Activated CD4-positive, alpha-beta memory T cell treated with anti-CD3 and anti-CD28 coated beads for 36 hours (primary cell): Measurements from ENCODE around the gene PGAP3. TPM values are rescaled to one million over a fixed set of nuclear protein-coding genes. Genes with fewer than 3 reads are reported as not detected.

Experiments
- CTCF ChIA-PET: fragments of 350-600 bp; sonication (Branson Sonifier 250); formaldehyde crosslinking; loops from one replicate; lab custom pipeline; 2021; ENCODE audit warnings: antibody characterized with exemption, inconsistent platforms; lab: Charles Lee
- POLR2A ChIA-PET: fragments of 350-600 bp; sonication (Branson Sonifier 250); formaldehyde crosslinking; loops from one replicate; lab custom pipeline; 2021; ENCODE audit warnings: antibody characterized with exemption; lab: Charles Lee
- DNase-seq: peaks from one replicate; pipeline ENCODE4 v3.0.0-alpha.2; 2020
- H3K27ac Mint-ChIP-seq: one replicate; pipeline ENCODE4 v1.8.0; 2021; ENCODE audit warnings: mixed read lengths
- H3K27me3 Mint-ChIP-seq: one replicate; pipeline ENCODE4 v1.8.0; 2021; ENCODE audit warnings: mixed read lengths
- H3K36me3 Mint-ChIP-seq: one replicate; pipeline ENCODE4 v1.8.0; 2021; ENCODE audit warnings: mixed read lengths
- H3K4me1 Mint-ChIP-seq: one replicate; pipeline ENCODE4 v1.8.0; 2021; ENCODE audit warnings: low read depth, mixed read lengths
- H3K4me3 Mint-ChIP-seq: one replicate; pipeline ENCODE4 v1.8.0; 2021; ENCODE audit warnings: mild to moderate bottlenecking, mixed read lengths
- H3K9me3 Mint-ChIP-seq: one replicate; pipeline ENCODE4 v1.8.0; 2021; ENCODE audit warnings: mixed read lengths
- intact Hi-C: fragments of 100-400 bp; cut with micrococcal nuclease; formaldehyde crosslinking; loops from one replicate; pipeline ENCODE4 v1.15.1; 2023
- total RNA-seq, 2 experiments: library from RNA; stranded (reverse); gene quantifications; one replicate each; pipeline ENCODE4 v1.2.3, GENCODE V29; 2021

The PGAP3 gene
- total RNA-seq, 2 experiments from 2014 or later: 8.3 to 8.6 TPM

- ChIA-PET CTCF (interaction anchor here (1.9 to 4.3 kb wide), 2 partner anchors 9 to 21 kb away, joined by 5 to 19 read pairs; partner anchors contain the start of gene TCAP), POLR2A (interaction anchor here (0.7 kb wide), 1 partner anchor 13 kb away, joined by 4 read pairs; the partner anchor contains the start of gene PGAP3)
- DNase-seq: no peak
Observed at GRCh38 chr17:39674702-39675389, 13.0 kb downstream of the PGAP3 start.

GRCh38 chr17:39674179-39674578 lies 13.7 kb downstream of the PGAP3 start:
- intact Hi-C loops: no loop called here
- H3K9me3 Mint-ChIP-seq: no peaks in the 10 kb centered on the region

More at GRCh38 chr17:39674702-39675389, 13.0 kb downstream of the PGAP3 start:
- Mint-ChIP-seq H3K27ac (no peak overlapping the region), H3K9me3 (no peaks in the 10 kb centered on the region), H3K4me1 (peaks cover 47% of the 10 kb centered on the region), H3K4me3 (no peak overlapping the region), H3K36me3 (no peaks in the 10 kb centered on the region), H3K27me3 (peaks cover 2% of the 10 kb centered on the region)
- intact Hi-C loops: no loop called here

GRCh38 chr17:39673335-39674081 lies 14.3 kb downstream of the PGAP3 start:
- ChIA-PET POLR2A (no interaction called here), CTCF (interaction anchor here (1.3 to 6.5 kb wide), 3 partner anchors 14 to 52 kb away, joined by 3 to 57 read pairs (median 3); partner anchors contain the start of gene PGAP3)
- DNase-seq: no peak
- H3K36me3 Mint-ChIP-seq: no peaks in the 10 kb centered on the region
- intact Hi-C loops: no loop called here
- no peak overlapping the region for H3K27ac Mint-ChIP-seq
- peaks cover 10% of the 10 kb centered on the region for H3K27me3 Mint-ChIP-seq
- no peak overlapping the region for H3K4me3 Mint-ChIP-seq
- H3K4me1 Mint-ChIP-seq: peaks cover 37% of the 10 kb centered on the region
- H3K9me3 Mint-ChIP-seq: no peaks in the 10 kb centered on the region

More at GRCh38 chr17:39674179-39674578, 13.7 kb downstream of the PGAP3 start:
- H3K4me1 Mint-ChIP-seq: peaks cover 41% of the 10 kb centered on the region
- H3K27me3 Mint-ChIP-seq: peaks cover 7% of the 10 kb centered on the region
- CTCF ChIA-PET: interaction anchor here (1.4 to 6.5 kb wide), 3 partner anchors 14 to 52 kb away, joined by 3 to 57 read pairs (median 19); partner anchors contain the start of gene PGAP3
- no peak overlapping the region for H3K4me3 Mint-ChIP-seq
- POLR2A ChIA-PET: no interaction called here
- H3K36me3 Mint-ChIP-seq: no peaks in the 10 kb centered on the region
- no peak overlapping the region for H3K27ac Mint-ChIP-seq
- no peak for DNase-seq

GRCh38 chr17:39672522-39673334 lies 15.1 kb downstream of the PGAP3 start:
- H3K27me3 Mint-ChIP-seq: peaks cover 11% of the 10 kb centered on the region
- intact Hi-C loops: no loop called here
- H3K4me3 Mint-ChIP-seq: no peak overlapping the region
- H3K36me3 Mint-ChIP-seq: no peaks in the 10 kb centered on the region
- DNase-seq: no peak
- H3K9me3 Mint-ChIP-seq: no peaks in the 10 kb centered on the region
- peaks cover 34% of the 10 kb centered on the region for H3K4me1 Mint-ChIP-seq
- ChIA-PET POLR2A (no interaction called here), CTCF (interaction anchor here (1.3 to 6.5 kb wide), 4 partner anchors 15 to 51 kb away, joined by 3 to 57 read pairs (median 10); partner anchors contain the start of gene PGAP3)
- H3K27ac Mint-ChIP-seq: no peak overlapping the region

- peaks cover 13% of the 10 kb centered on the region for H3K27me3 Mint-ChIP-seq
- DNase-seq: peak; percentile 28
- H3K4me3 Mint-ChIP-seq: no peak overlapping the region
- H3K4me1 Mint-ChIP-seq: peaks cover 26% of the 10 kb centered on the region
- ChIA-PET CTCF (interaction anchor here (1.2 to 6.5 kb wide), 7 partner anchors 7 to 124 kb away, joined by 3 to 57 read pairs (median 6); partner anchors contain the start of gene MIEN1), POLR2A (no interaction called here)
- H3K36me3 Mint-ChIP-seq: no peaks in the 10 kb centered on the region
- intact Hi-C loops: no loop called here
- no peak overlapping the region for H3K27ac Mint-ChIP-seq
- no peaks in the 10 kb centered on the region for H3K9me3 Mint-ChIP-seq
Observed at GRCh38 chr17:39671651-39672521, 16.0 kb downstream of the PGAP3 start.

GRCh38 chr17:39670746-39671145 lies 17.1 kb downstream of the PGAP3 start:
- Mint-ChIP-seq H3K4me1 (peaks cover 15% of the 10 kb centered on the region), H3K27ac (no peak overlapping the region), H3K36me3 (no peaks in the 10 kb centered on the region), H3K27me3 (peaks cover 23% of the 10 kb centered on the region), H3K9me3 (no peaks in the 10 kb centered on the region), H3K4me3 (no peak overlapping the region)
- CTCF ChIA-PET: interaction anchor here (0.6 to 6.5 kb wide), 11 partner anchors 9 to 496 kb away, joined by 3 to 57 read pairs (median 4); partner anchors contain the start of gene MIEN1
- DNase-seq: no peak
- intact Hi-C loops: no loop called here
- POLR2A ChIA-PET: no interaction called here

GRCh38 chr17:39669897-39670735 lies 17.7 kb downstream of the PGAP3 start:
- CTCF ChIA-PET: interaction anchor here (0.6 to 6.5 kb wide), 14 partner anchors 9 to 496 kb away, joined by 3 to 57 read pairs (median 4); partner anchors contain the start of gene MIEN1
- Mint-ChIP-seq H3K27me3 (peaks cover 25% of the 10 kb centered on the region), H3K4me1 (peaks cover 11% of the 10 kb centered on the region), H3K36me3 (no peaks in the 10 kb centered on the region), H3K4me3 (no peak overlapping the region), H3K27ac (no peak overlapping the region), H3K9me3 (no peaks in the 10 kb centered on the region)
- POLR2A ChIA-PET: no interaction called here
- no peak for DNase-seq
- intact Hi-C loops: no loop called here

GRCh38 chr17:39667945-39668924 lies 19.6 kb downstream of the PGAP3 start, which contains the start of gene PNMT:
Gene PNMT (plus strand): TSS chr17:39668453. CDS start chr17:39668476, 23 bp downstream.
- intact Hi-C loops: no loop called here
- H3K9me3 Mint-ChIP-seq: no peaks in the 10 kb centered on the region
- no peaks in the 10 kb centered on the region for H3K36me3 Mint-ChIP-seq
- peak; percentile 76 for DNase-seq
- peaks cover 11% of the 10 kb centered on the region for H3K4me1 Mint-ChIP-seq
- ChIA-PET POLR2A (interaction anchor here (0.7 to 1.7 kb wide), 3 partner anchors 14 to 44 kb away, joined by 3 to 4 read pairs (median 4); no protein-coding TSS in a partner anchor), CTCF (interaction anchor here (0.6 to 6.5 kb wide), 16 partner anchors 11 to 1115 kb away, joined by 3 to 57 read pairs (median 4); partner anchors contain the start of genes IKZF3 and MIEN1)
- no peak within 1 kb of the TSS for H3K27ac Mint-ChIP-seq
- H3K4me3 Mint-ChIP-seq: peak within 1 kb of the TSS; percentile 35
- H3K27me3 Mint-ChIP-seq: peaks cover 25% of the 10 kb centered on the region

- intact Hi-C loops: no loop called here
- H3K36me3 Mint-ChIP-seq: no peaks in the 10 kb centered on the region
- ChIA-PET CTCF (interaction anchor here (0.6 to 6.5 kb wide), 9 partner anchors 11 to 116 kb away, joined by 3 to 57 read pairs (median 15); no protein-coding TSS in a partner anchor), POLR2A (interaction anchor here (1.3 to 1.7 kb wide), 2 partner anchors 14 to 43 kb away, joined by 3 to 4 read pairs; no protein-coding TSS in a partner anchor)
- H3K4me1 Mint-ChIP-seq: peaks cover 11% of the 10 kb centered on the region
- peaks cover 25% of the 10 kb centered on the region for H3K27me3 Mint-ChIP-seq
- peak overlapping the region; percentile 23 for H3K4me3 Mint-ChIP-seq
- H3K27ac Mint-ChIP-seq: no peak overlapping the region
- DNase-seq: no peak
- H3K9me3 Mint-ChIP-seq: no peaks in the 10 kb centered on the region
Observed at GRCh38 chr17:39667262-39667944, 20.5 kb downstream of the PGAP3 start.
